Naive thymus-derived CD8-positive, alpha-beta T cell (primary cell): ENCODE results near the gene UPF3B. TPM values are rescaled to one million over a fixed set of nuclear protein-coding genes. Genes with fewer than 3 reads are reported as not detected.

Source experiments
- polyA plus RNA-seq, 3 donors: library from polyadenylated mRNA; unstranded; fragments of 300-500 nt; fragmentation: Illumina TruSeq; gene quantifications; one replicate each; pipeline ENCODE4 v1.2.3, GENCODE V29; 2021
- total RNA-seq, 8 experiments: library from RNA in 2 of 8; stranded (reverse) in 2 of 8; gene quantifications; one replicate each; pipeline ENCODE4 v1.2.3 and lab custom pipeline; 2021 to 2026

UPF3B gene
- total and polyA plus RNA-seq, 5 experiments from 2014 or later, result 8.6 to 16.8 (median 11.0) TPM

Other genes starting within 250 kb of the UPF3B start
- gene NKRF, start 246.5 kb downstream of the UPF3B start, total RNA-seq, result 10 to 100 TPM; 14.4 to 14.6 TPM
- 1 to 10 TPM; 4.8 to 8.5 (median 6.8) TPM for gene NKRF, start 246.5 kb downstream of the UPF3B start, polyA plus RNA-seq
- gene SEPTIN6, start 159.8 kb downstream of the UPF3B start, total RNA-seq, result 100 to 1,000 TPM; 234 to 235 TPM
- 100 to 1,000 TPM; 161 to 269 (median 226) TPM for gene SEPTIN6, start 159.8 kb downstream of the UPF3B start, polyA plus RNA-seq
- gene SOWAHD, start 94.4 kb downstream of the UPF3B start, total RNA-seq, result 1 to 10 TPM; 1.2 to 2.0 TPM
- 1 to 10 TPM in 1 of 3 donors, under 1 TPM in 2; 0.43 to 1.1 (median 0.47) TPM for gene SOWAHD, start 94.4 kb downstream of the UPF3B start, polyA plus RNA-seq
- 1,000 to 10,000 TPM; 3,863 to 3,911 TPM for gene RPL39, start 61.3 kb downstream of the UPF3B start, total RNA-seq
- gene RPL39, start 61.3 kb downstream of the UPF3B start, polyA plus RNA-seq, result 1,000 to 10,000 TPM; 4,465 to 5,898 (median 5,767) TPM
- gene RNF113A, start 18.8 kb upstream of the UPF3B start, total RNA-seq, result 10 to 100 TPM; 40.6 to 41.4 TPM
- 10 to 100 TPM; 48.8 to 69.5 (median 51.3) TPM for gene RNF113A, start 18.8 kb upstream of the UPF3B start, polyA plus RNA-seq
- 10 to 100 TPM; 52.6 to 54.9 TPM for gene NDUFA1, start 18.9 kb upstream of the UPF3B start, total RNA-seq
- gene NDUFA1, start 18.9 kb upstream of the UPF3B start, polyA plus RNA-seq, result 100 to 1,000 TPM; 277 to 382 (median 308) TPM
- gene AKAP14, start 42.9 kb upstream of the UPF3B start, total RNA-seq, result not detected
- gene AKAP14, start 42.9 kb upstream of the UPF3B start, polyA plus RNA-seq, result not detected
- 10 to 100 TPM; 17.1 to 18.7 TPM for gene NKAP, start 90.8 kb upstream of the UPF3B start, total RNA-seq
- 1 to 10 TPM; 2.4 to 6.3 (median 2.8) TPM for gene NKAP, start 90.8 kb upstream of the UPF3B start, polyA plus RNA-seq
- not detected for gene RHOXF2B, start 224.7 kb upstream of the UPF3B start, total RNA-seq
- not detected for gene RHOXF2B, start 224.7 kb upstream of the UPF3B start, polyA plus RNA-seq